Liver (tissue), 9 donors: ENCODE results near the gene KATNB1. TPM values are rescaled to one million over a fixed set of nuclear protein-coding genes. Genes with fewer than 3 reads are reported as not detected.

Experiments
- DNase-seq: peaks from one replicate; pipeline ENCODE4 v3.0.0-alpha.2; 2017; ENCODE audit warnings: low spot score
- H3K27ac ChIP-seq, 2 donors: one replicate each; pipeline ENCODE4 v1.7.0; 2013; ENCODE audit warnings: inconsistent platforms in 2 of 2, low read length in 2 of 2, control low read depth in 1 of 2, low read depth in 1 of 2, mild to moderate bottlenecking in 1 of 2
- H3K27me3 ChIP-seq, 4 donors: one replicate each; pipeline versions ENCODE4 v1.6.1 to v1.7.0; 2013; ENCODE audit warnings: low read length in 3 of 4, inconsistent platforms in 1 of 4, mild to moderate bottlenecking in 1 of 4, moderate library complexity in 1 of 4; ENCODE audit not compliant: control insufficient read depth in 4 of 4, insufficient read depth in 4 of 4
- H3K36me3 ChIP-seq, 4 donors: one replicate each; pipeline versions ENCODE4 v1.6.1 to v1.7.0; 2013; ENCODE audit warnings: low read length in 3 of 4, mild to moderate bottlenecking in 3 of 4, low read depth in 1 of 4, moderate library complexity in 1 of 4; ENCODE audit not compliant: control insufficient read depth in 4 of 4, insufficient read depth in 3 of 4
- H3K4me1 ChIP-seq, 4 donors: one replicate each; pipeline versions ENCODE4 v1.6.1 to v1.7.0; 2013; ENCODE audit warnings: low read length in 3 of 4, mild to moderate bottlenecking in 3 of 4, moderate library complexity in 1 of 4; ENCODE audit not compliant: control insufficient read depth in 4 of 4, insufficient read depth in 4 of 4
- H3K4me3 ChIP-seq, 3 donors: one replicate each; pipeline versions ENCODE4 v1.6.1 to v1.7.0; 2013; ENCODE audit warnings: low read length in 3 of 3, control low read depth in 1 of 3, low read depth in 1 of 3, mild to moderate bottlenecking in 1 of 3
- H3K9ac ChIP-seq, 2 donors: one replicate each; pipeline ENCODE4 v1.7.0; 2013; ENCODE audit warnings: low read length in 2 of 2, mild to moderate bottlenecking in 2 of 2, moderate library complexity in 2 of 2, control low read depth in 1 of 2, low read depth in 1 of 2
- H3K9me3 ChIP-seq, 4 donors: one replicate each; pipeline versions ENCODE4 v1.6.1 to v1.7.0; 2013; ENCODE audit warnings: low read length in 3 of 4; ENCODE audit not compliant: control insufficient read depth in 4 of 4
- FOXA2 ChIP-seq: IDR thresholded peaks from 2 replicates; pipeline ENCODE4 v1.6.1; 2016; ENCODE audit warnings: antibody characterized with exemption
- GABPA ChIP-seq, 2 donors: IDR thresholded peaks in 1 of 2; conservative IDR thresholded peaks in 1 of 2; 2 replicates each; pipeline ENCODE4 v1.6.1; 2016; ENCODE audit warnings: antibody characterized with exemption in 2 of 2, mild to moderate bottlenecking in 1 of 2, moderate library complexity in 1 of 2
- HNF4G ChIP-seq: IDR thresholded peaks from 2 replicates; pipeline ENCODE4 v1.6.1; 2016; ENCODE audit warnings: antibody characterized with exemption
- NR2F2 ChIP-seq: IDR thresholded peaks from 2 replicates; pipeline ENCODE4 v1.6.1; 2016; ENCODE audit warnings: antibody characterized with exemption
- RAD21 ChIP-seq, 2 donors: IDR thresholded peaks; 2 replicates each; pipeline ENCODE4 v1.6.1; 2016; ENCODE audit warnings: antibody characterized with exemption in 2 of 2, mild to moderate bottlenecking in 2 of 2
- RXRA ChIP-seq, 2 donors: IDR thresholded peaks; 2 replicates each; pipeline ENCODE4 v1.6.1; 2017 to 2018; ENCODE audit warnings: antibody characterized with exemption in 2 of 2, mild to moderate bottlenecking in 1 of 2
- SP1 ChIP-seq: IDR thresholded peaks from 2 replicates; pipeline ENCODE4 v1.6.1; 2018; ENCODE audit warnings: antibody characterized with exemption, mild to moderate bottlenecking
- TAF1 ChIP-seq: conservative IDR thresholded peaks from 2 replicates; pipeline ENCODE4 v1.6.1; 2016; ENCODE audit warnings: antibody characterized with exemption, mild to moderate bottlenecking
- YY1 ChIP-seq: IDR thresholded peaks from 2 replicates; pipeline ENCODE4 v1.6.1; 2016; ENCODE audit warnings: antibody characterized with exemption, mild to moderate bottlenecking
- WGBS: extraction: QIAGEN DNeasy Blood & Tissue Kit; methylation state at CpG from one replicate; pipeline ENCODE4 v1.1.7; 2013; 5-methylcytosine and 5-hydroxymethylcytosine counted together
- polyA plus RNA-seq, 2 donors: library from polyadenylated mRNA; stranded (reverse) in 1 of 2; unstranded in 1 of 2; fragments of 200-250 nt in 1 of 2; fragments of >200 nt in 1 of 2; fragmentation: Nextera tagmentation in 1 of 2; extraction: Ambion mirVana in 1 of 2; gene quantifications; one replicate each; pipeline versions ENCODE4 v1.2.1 to v1.2.3, GENCODE V29; 2013 to 2015
- total RNA-seq, 2 donors: library from RNA; depleted of rRNA; stranded (reverse); fragments of >200 nt; gene quantifications; one replicate each; pipeline ENCODE4 v1.2.3, GENCODE V29; 2014
- TF ChIP-seq, protein P1 (sequence below): fragments of 150-350 bp; IDR thresholded peaks from 2 replicates; pipeline ENCODE4 v1.5.1; 2017; ENCODE audit warnings: improper control_type of control experiment, low read depth, low read length; ENCODE audit not compliant: missing input control
- TF ChIP-seq, protein P2 (sequence below): IDR thresholded peaks from 2 replicates; pipeline ENCODE4 v1.6.1; 2016; ENCODE audit warnings: antibody characterized with exemption
- TF ChIP-seq, protein P3 (sequence below): IDR thresholded peaks from 2 replicates; pipeline ENCODE4 v1.6.1; 2016; ENCODE audit warnings: antibody characterized with exemption
- TF ChIP-seq, protein P4 (sequence below): IDR thresholded peaks from 2 replicates; pipeline ENCODE4 v1.6.1; 2016; ENCODE audit warnings: antibody characterized with exemption, mild to moderate bottlenecking
- donor health status: healthy.
- donor health status: healthy.
- donor health status: healthy.
- donor health status: healthy.
- donor health status: healthy.

Gene KATNB1
- total and polyA plus RNA-seq, 4 donors = 4.5 to 16.4 (median 7.5) TPM

DNA sequence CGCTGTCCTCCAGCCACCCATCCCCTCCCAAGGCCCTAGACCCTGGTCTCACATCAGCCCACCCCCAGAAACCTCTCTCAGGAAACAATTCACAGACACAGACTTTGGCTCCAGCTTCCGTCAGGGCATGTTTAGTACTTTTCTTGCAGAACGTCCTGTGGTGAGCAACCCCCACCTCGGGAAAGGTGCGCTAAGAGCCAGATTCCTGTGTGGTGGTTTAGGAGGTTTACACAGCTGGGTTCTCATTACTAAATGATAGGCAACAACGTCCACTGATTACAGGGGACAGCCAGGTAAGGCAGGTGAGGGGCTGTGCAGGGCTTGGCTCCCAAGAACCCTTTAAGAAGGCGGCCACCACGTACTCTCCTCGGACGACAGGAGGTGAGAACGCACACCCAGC lies 37.4 kb downstream of the KATNB1 start:
- H3K27me3 ChIP-seq = no peaks in the 10 kb centered on the region
- 88% methylated on average over 11 of the region's 11 CpGs for WGBS
- no peak overlapping the region for H3K27ac ChIP-seq
- no peaks in the 10 kb centered on the region for H3K4me1 ChIP-seq
- TF ChIP-seq, protein P1, sequence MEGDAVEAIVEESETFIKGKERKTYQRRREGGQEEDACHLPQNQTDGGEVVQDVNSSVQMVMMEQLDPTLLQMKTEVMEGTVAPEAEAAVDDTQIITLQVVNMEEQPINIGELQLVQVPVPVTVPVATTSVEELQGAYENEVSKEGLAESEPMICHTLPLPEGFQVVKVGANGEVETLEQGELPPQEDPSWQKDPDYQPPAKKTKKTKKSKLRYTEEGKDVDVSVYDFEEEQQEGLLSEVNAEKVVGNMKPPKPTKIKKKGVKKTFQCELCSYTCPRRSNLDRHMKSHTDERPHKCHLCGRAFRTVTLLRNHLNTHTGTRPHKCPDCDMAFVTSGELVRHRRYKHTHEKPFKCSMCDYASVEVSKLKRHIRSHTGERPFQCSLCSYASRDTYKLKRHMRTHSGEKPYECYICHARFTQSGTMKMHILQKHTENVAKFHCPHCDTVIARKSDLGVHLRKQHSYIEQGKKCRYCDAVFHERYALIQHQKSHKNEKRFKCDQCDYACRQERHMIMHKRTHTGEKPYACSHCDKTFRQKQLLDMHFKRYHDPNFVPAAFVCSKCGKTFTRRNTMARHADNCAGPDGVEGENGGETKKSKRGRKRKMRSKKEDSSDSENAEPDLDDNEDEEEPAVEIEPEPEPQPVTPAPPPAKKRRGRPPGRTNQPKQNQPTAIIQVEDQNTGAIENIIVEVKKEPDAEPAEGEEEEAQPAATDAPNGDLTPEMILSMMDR = no peak
- TF ChIP-seq FOXA2 = no peak
- TF ChIP-seq, protein P2, sequence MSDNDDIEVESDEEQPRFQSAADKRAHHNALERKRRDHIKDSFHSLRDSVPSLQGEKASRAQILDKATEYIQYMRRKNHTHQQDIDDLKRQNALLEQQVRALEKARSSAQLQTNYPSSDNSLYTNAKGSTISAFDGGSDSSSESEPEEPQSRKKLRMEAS = no peak
- TF ChIP-seq, protein P3, sequence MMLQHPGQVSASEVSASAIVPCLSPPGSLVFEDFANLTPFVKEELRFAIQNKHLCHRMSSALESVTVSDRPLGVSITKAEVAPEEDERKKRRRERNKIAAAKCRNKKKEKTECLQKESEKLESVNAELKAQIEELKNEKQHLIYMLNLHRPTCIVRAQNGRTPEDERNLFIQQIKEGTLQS = no peak
- H3K9ac ChIP-seq = no peak overlapping the region
- peaks cover 18 to 55% (median 28%) of the 10 kb centered on the region in 4 donors for H3K36me3 ChIP-seq
- no peak for DNase-seq
- no peaks in the 10 kb centered on the region for H3K9me3 ChIP-seq
- H3K4me3 ChIP-seq = no peak overlapping the region

DNA sequence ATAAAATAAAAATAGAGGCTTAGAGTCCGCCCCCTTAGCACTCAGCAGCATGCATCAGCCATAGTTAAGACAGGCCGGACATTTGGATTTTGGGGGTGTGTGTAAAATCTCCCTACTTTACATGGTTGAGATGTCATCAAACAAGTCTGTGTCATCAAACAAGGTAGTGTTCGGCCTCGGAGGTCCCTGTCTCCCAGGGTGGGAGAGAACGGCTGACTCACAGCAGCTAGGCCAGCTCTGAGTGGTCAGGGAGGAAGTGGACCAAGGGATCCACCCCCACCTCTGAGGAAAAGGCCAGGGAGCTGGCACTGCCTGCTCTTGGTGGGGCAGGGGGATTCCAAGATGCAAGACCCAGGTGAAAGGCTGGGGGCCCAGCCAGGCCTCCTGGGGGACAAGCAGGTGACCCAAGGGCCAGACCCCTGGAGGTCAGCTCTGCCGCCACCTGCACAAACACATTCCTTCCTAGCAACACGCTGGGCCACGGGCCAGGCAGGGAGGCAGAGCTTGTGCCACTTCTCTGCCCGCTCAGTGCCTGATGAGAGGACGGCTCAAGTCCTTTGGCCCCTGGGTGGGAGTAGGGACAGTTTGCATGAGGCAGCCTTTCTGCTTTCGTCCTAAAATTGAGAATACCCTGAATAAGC lies 38.2 kb downstream of the KATNB1 start:
- Histone ChIP-seq H3K4me1 (no peaks in the 10 kb centered on the region), H3K27me3 (no peaks in the 10 kb centered on the region), H3K36me3 (peaks cover 18 to 50% (median 25%) of the 10 kb centered on the region in 4 donors), H3K27ac (no peak overlapping the region), H3K9ac (no peak overlapping the region), H3K4me3 (no peak overlapping the region), H3K9me3 (no peaks in the 10 kb centered on the region)
- 85% methylated on average over 11 of the region's 11 CpGs for WGBS
- TF ChIP-seq TAF1 = no peak
- TF ChIP-seq NR2F2 = no peak
- TF ChIP-seq, protein P4, sequence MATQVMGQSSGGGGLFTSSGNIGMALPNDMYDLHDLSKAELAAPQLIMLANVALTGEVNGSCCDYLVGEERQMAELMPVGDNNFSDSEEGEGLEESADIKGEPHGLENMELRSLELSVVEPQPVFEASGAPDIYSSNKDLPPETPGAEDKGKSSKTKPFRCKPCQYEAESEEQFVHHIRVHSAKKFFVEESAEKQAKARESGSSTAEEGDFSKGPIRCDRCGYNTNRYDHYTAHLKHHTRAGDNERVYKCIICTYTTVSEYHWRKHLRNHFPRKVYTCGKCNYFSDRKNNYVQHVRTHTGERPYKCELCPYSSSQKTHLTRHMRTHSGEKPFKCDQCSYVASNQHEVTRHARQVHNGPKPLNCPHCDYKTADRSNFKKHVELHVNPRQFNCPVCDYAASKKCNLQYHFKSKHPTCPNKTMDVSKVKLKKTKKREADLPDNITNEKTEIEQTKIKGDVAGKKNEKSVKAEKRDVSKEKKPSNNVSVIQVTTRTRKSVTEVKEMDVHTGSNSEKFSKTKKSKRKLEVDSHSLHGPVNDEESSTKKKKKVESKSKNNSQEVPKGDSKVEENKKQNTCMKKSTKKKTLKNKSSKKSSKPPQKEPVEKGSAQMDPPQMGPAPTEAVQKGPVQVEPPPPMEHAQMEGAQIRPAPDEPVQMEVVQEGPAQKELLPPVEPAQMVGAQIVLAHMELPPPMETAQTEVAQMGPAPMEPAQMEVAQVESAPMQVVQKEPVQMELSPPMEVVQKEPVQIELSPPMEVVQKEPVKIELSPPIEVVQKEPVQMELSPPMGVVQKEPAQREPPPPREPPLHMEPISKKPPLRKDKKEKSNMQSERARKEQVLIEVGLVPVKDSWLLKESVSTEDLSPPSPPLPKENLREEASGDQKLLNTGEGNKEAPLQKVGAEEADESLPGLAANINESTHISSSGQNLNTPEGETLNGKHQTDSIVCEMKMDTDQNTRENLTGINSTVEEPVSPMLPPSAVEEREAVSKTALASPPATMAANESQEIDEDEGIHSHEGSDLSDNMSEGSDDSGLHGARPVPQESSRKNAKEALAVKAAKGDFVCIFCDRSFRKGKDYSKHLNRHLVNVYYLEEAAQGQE = no peak
- TF ChIP-seq, protein P3 = no peak
- TF ChIP-seq, protein P1 = no peak
- no peak for TF ChIP-seq YY1
- no peak for TF ChIP-seq HNF4G
- TF ChIP-seq RXRA (IDR thresholded peaks at IDR 0.05) = no peak
- TF ChIP-seq FOXA2 = no peak
- no peak for TF ChIP-seq SP1
- no peak for TF ChIP-seq GABPA (IDR thresholded peaks at IDR 0.05 in 1 of 2, conservative IDR thresholded peaks at IDR 0.05 in 1 of 2)
- TF ChIP-seq RAD21 (IDR thresholded peaks at IDR 0.05) = no peak
- DNase-seq = no peak
